ENCODE results near the gene SART3. TPM values are rescaled to one million over a fixed set of nuclear protein-coding genes. Genes with fewer than 3 reads are reported as not detected.

SART3 gene
- total RNA-seq, 1 donor from 2014 or later, result 40.3 TPM

- no peak for TF ChIP-seq CTCF (IDR thresholded peaks at IDR 0.05; ENCODE audit: insufficient read depth, low read length, poor library complexity, severe bottlenecking)
- no peaks in the 10 kb centered on the region for H3K36me3 ChIP-seq (ENCODE audit: control insufficient read depth, insufficient read depth, low read length)
- H3K4me3 ChIP-seq (ENCODE audit: low read depth, low read length), result no peak overlapping the region
- no peaks in the 10 kb centered on the region for H3K27me3 ChIP-seq (ENCODE audit: control insufficient read depth, insufficient read depth, low read length)
- peak; percentile 86 for DNase-seq (ENCODE audit: low read depth)
These were observed 6.7 kb upstream of the SART3 start for GRCh38 chr12:108567406-108568337.

GRCh38 chr12:108566452-108566851, 5.5 kb upstream of the SART3 start:
- Histone ChIP-seq H3K27me3 (ENCODE audit: control insufficient read depth, insufficient read depth, low read length) (no peaks in the 10 kb centered on the region), H3K36me3 (ENCODE audit: control insufficient read depth, insufficient read depth, low read length) (no peaks in the 10 kb centered on the region), H3K4me3 (ENCODE audit: low read depth, low read length) (no peak overlapping the region)
- no peak for DNase-seq (ENCODE audit: low read depth)
- no peak for TF ChIP-seq CTCF (IDR thresholded peaks at IDR 0.05; ENCODE audit: insufficient read depth, low read length, poor library complexity, severe bottlenecking)

GRCh38 chr12:108565976-108566375, 5.0 kb upstream of the SART3 start:
- no peaks in the 10 kb centered on the region for H3K36me3 ChIP-seq (ENCODE audit: control insufficient read depth, insufficient read depth, low read length)
- no peak for TF ChIP-seq CTCF (IDR thresholded peaks at IDR 0.05; ENCODE audit: insufficient read depth, low read length, poor library complexity, severe bottlenecking)
- peak; percentile 75 for DNase-seq (ENCODE audit: low read depth)
- H3K4me3 ChIP-seq (ENCODE audit: low read depth, low read length), result no peak overlapping the region
- H3K27me3 ChIP-seq (ENCODE audit: control insufficient read depth, insufficient read depth, low read length), result no peaks in the 10 kb centered on the region

DNA sequence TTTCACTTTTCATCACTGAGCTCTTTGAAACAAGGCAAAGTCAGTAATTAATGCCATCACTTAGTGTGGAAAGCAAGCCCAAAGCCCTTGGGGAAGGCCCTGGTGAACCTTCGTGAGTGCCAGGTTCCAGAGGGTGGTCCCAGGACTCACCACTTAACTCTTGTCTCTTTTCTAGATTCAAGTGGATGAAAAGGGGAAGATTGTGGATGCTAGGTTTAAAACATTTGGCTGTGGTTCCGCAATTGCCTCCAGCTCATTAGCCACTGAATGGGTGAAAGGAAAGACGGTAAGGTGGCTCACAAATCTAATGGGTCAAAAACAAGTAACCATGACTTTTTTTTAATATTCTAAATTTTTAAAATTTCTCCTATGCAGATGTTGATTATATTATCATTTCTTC, 4.2 kb upstream of the SART3 start:
- H3K4me3 ChIP-seq (ENCODE audit: low read depth, low read length), result no peak overlapping the region
- no peak for DNase-seq (ENCODE audit: low read depth)
- no peak for TF ChIP-seq CTCF (IDR thresholded peaks at IDR 0.05; ENCODE audit: insufficient read depth, low read length, poor library complexity, severe bottlenecking)
- no peaks in the 10 kb centered on the region for H3K27me3 ChIP-seq (ENCODE audit: control insufficient read depth, insufficient read depth, low read length)
- H3K36me3 ChIP-seq (ENCODE audit: control insufficient read depth, insufficient read depth, low read length), result no peaks in the 10 kb centered on the region

GRCh38 chr12:108564724-108565123, 3.8 kb upstream of the SART3 start:
- H3K36me3 ChIP-seq (ENCODE audit: control insufficient read depth, insufficient read depth, low read length), result no peaks in the 10 kb centered on the region
- no peak for DNase-seq (ENCODE audit: low read depth)
- no peak for TF ChIP-seq CTCF (IDR thresholded peaks at IDR 0.05; ENCODE audit: insufficient read depth, low read length, poor library complexity, severe bottlenecking)

GRCh38 chr12:108563804-108564151, 2.8 kb upstream of the SART3 start:
- no peak for DNase-seq (ENCODE audit: low read depth)
- Histone ChIP-seq H3K4me3 (ENCODE audit: low read depth, low read length) (no peak overlapping the region), H3K36me3 (ENCODE audit: control insufficient read depth, insufficient read depth, low read length) (no peaks in the 10 kb centered on the region), H3K27me3 (ENCODE audit: control insufficient read depth, insufficient read depth, low read length) (no peaks in the 10 kb centered on the region)
- TF ChIP-seq CTCF (IDR thresholded peaks at IDR 0.05; ENCODE audit: insufficient read depth, low read length, poor library complexity, severe bottlenecking), result no peak

More at GRCh38 chr12:108564724-108565123, 3.8 kb upstream of the SART3 start:
- Histone ChIP-seq H3K4me3 (ENCODE audit: low read depth, low read length) (no peak overlapping the region), H3K27me3 (ENCODE audit: control insufficient read depth, insufficient read depth, low read length) (no peaks in the 10 kb centered on the region)

Data from kidney epithelial cell (primary cell).